ENCODE data around the gene SLC4A7.

DNA sequence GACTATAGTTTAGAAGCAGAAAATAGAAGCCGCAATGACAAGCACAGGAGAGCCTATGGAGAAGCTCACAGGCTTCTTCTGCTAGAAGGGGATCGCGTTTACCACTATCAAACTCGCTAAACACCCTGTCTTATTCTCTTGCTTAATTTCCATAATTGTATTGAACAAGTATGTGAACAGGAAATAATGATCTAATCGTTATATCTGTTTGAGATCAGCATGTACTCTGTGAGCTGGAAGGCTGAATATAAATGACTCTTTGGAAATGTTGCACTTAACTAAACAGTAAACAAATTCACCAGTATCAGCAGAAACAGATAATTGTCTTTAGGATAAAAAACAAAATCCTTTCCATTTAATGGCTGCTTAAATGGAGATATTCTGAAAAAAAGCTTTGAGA, 130.0 kb downstream of the SLC4A7 start:
- TF ChIP-seq, protein P1, sequence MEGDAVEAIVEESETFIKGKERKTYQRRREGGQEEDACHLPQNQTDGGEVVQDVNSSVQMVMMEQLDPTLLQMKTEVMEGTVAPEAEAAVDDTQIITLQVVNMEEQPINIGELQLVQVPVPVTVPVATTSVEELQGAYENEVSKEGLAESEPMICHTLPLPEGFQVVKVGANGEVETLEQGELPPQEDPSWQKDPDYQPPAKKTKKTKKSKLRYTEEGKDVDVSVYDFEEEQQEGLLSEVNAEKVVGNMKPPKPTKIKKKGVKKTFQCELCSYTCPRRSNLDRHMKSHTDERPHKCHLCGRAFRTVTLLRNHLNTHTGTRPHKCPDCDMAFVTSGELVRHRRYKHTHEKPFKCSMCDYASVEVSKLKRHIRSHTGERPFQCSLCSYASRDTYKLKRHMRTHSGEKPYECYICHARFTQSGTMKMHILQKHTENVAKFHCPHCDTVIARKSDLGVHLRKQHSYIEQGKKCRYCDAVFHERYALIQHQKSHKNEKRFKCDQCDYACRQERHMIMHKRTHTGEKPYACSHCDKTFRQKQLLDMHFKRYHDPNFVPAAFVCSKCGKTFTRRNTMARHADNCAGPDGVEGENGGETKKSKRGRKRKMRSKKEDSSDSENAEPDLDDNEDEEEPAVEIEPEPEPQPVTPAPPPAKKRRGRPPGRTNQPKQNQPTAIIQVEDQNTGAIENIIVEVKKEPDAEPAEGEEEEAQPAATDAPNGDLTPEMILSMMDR (conservative IDR thresholded peaks at IDR 0.05), result no peak
- no peak for TF ChIP-seq ZFX (IDR thresholded peaks at IDR 0.05)

Measured in C4-2B (cell line).